GM18519 (cell line): ENCODE data around the gene NDST1.

Source experiments
- ATAC-seq: cut with Tn5 transposase; IDR thresholded peaks from one replicate; pipeline ENCODE4 v1.9.1; 2021; ENCODE audit warnings: mild to moderate bottlenecking, moderate library complexity; ENCODE audit not compliant: unreplicated experiment, low FRiP score

The NDST1 gene

DNA sequence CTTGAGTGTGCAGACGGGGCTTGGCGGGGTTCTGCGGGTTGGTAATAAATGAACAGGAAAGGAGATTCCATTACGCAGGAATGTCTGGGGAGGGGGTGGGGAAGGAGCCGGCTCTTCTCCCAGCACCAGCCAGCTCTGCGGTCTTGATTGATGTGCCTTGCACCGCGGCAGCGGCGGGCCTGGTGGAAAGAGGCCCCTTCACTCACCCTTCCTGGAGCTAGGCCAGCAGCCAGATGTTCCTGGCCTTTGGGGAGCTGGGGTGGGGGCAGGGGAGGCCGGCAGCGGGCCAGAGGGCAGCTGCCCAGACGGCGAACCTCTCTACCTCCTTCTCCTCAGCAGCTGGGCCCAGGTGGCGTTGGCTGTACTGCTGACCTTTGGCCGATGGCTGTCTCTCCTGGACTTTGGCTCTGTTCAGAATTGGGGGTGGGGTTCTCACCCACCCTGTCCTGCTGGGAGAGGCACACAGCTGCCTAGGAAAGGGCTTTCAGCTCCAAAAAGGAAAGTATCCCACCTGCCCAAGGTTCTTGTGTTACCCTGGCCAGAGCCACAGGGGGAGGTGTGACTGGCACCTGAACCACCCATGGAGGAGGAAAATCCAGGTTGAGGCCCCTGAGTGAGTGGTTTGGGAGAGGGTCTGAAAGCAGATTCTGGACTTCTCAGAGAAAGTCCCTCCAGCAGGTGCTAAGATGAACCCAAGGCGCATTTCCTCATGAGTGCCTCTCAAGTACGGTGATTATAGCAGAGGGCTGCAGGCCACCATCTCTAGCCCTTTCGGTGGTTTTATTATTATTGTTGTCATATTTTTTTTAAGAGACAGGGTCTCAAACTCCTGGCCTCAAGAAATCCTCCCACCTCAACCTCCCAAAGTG lies 74.5 kb downstream of the NDST1 start:
- ATAC-seq: no peak

DNA sequence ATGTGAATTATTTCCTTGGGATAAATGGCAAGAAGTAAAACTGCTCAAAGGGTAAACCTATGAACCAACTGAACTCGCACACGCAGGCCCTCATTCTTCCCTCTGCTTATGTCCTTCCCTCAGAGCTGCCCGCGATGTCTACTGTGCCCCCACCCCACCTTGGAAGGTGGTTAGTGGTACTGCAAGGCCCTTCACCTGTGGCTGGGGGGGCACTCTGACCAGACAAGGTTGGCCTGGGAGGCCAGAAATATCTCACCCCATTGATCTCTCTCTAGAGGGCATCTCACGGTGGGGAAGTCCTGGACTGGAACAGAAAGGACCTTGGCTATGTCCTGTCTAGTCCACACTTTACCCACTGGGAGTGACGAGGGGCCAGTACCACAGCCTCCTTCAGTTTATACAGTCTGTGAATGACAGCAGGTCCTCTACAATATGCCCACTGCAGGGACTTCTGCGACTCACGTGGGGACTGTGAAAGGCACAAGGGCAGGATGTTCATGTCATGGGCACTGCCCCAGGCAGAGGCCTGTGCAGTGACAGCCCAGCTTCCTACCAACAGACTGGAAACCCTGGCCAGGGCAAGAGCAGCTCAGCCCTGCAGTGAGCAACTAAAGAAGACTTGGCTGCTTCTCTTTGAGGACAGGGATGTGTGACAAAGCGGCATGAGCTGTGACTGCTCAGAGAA lies 75.8 kb downstream of the NDST1 start:
- no peak for ATAC-seq

DNA sequence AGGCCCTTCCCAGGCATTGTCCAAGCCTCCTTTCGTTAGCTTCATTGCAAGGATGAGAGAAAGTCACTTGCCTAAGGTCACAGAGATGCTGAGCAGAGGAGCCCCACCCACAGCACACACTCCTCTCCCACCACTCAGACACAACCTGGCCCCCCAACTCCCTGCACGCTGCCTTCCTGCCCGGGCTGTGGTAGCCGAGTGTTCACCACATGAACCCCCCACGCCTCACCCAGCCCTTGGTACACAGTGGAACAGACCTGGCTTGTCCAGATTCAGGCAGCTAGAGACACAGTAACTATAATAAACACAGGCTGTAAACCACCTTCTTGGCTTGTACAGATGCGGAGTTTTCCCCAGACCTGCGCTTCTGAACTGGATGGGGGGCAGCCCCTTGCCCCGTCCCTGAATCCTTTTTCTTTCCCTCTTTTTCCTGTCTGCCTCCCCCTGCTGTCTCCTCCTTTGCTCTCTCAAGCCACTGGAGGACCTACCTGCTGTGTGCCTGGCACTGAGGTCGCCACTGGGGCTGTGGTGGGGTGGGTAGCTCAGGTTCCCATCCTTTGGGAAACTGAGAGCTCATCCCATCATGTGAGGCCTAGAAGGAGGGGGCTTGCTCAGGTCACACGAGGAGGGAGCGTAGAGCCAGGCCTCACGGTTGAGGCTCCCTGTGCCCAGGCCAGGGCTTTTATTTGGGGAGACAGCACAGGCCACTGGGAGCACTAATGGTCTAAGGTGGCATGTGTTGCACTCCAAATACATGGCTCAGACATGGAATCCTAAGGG lies 76.8 kb downstream of the NDST1 start:
- no peak for ATAC-seq

DNA sequence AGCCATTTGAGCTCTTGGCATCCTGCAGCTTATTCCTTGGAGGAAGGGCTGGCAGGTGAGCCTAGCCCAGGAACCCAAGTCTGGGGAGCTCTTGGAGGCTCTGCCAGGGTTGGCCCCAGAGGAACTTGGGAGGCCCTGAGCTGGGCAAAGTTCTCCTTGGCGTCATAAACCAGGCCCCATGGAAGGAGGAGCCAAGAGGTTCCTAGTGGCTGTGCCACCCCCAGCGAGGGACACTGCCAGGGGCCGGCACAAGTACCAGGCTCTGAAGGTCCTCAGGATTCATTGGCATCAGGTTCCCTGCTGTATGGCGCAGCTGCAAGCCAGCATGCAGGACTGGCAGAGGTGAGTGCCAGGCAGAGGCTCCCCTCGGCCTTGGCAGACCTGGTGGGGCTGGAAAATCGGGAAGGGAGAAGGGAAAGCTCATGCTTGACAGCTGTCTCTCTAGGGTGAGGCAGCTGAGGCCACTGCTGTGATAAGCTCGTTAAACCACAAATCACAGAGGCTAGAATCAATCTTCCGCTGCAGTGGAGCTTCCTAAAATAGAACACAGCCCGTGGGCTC lies 77.9 kb downstream of the NDST1 start:
- ATAC-seq: no peak

DNA sequence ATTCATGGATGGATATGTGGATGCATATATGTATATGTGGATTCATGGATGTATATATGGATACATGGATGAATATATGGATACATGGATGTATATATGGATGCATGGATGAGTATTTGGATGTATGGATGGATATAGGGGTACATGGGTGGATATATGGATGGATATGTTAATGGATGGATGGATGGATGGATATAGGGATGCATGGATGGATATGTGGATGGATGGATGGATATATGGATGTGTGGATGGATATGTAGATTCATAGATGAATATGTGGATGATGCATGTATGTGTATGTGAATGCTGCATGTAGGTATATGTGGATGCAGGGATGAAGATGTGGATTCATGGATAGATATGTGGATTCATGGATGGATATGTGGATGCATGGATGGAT lies 79.1 kb downstream of the NDST1 start:
- ATAC-seq: no peak

DNA sequence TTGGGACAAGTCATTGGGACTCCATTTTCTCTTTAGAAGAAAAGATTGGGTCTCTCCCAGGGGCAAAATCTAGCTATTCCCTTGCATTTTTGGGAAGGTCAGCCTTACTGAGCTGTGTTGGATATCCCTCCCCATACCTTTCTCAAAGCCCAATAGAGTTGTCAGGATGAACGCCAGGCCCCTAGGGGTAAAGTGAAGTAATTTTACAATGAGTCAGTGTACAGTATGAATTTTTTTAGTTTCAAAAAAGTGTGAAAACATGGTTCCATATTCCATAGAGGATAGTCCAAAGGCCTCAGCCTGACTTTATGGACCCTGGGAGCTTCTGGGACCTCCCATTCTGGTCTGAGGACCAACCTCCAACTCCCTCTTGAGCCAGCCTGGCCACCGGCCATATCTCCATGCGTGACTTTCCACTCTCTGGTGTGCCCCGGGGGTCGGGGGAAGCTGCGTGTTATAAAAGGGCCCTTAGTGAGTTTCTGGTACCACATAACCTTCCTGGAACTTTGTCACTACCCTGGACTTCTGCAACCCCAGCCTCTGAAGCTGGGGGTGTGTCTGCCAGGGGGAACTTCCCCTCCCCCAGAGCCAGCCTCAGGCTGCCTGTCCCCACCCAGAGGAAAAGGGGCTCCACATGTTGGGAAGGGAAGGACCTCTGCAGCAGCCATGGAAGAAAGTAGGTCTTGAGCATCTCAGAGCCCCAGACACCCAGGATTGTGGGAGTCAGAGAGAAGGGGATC lies 80.1 kb downstream of the NDST1 start:
- no peak for ATAC-seq

DNA sequence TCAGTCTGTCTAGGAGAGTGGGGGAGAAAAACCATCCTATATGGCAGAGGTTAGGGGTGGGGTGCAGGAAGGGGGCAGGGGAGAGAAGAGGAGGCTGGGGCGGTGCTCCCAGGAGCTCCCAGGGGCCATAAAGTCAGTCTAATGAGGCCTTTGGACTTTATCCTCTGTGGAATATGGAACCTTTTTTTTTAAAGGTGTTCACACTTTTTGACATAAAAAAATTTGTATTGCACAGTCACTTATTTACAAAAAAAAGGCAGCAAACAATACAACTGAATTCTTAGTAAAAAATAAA lies 80.6 kb downstream of the NDST1 start:
- no peak for ATAC-seq

DNA sequence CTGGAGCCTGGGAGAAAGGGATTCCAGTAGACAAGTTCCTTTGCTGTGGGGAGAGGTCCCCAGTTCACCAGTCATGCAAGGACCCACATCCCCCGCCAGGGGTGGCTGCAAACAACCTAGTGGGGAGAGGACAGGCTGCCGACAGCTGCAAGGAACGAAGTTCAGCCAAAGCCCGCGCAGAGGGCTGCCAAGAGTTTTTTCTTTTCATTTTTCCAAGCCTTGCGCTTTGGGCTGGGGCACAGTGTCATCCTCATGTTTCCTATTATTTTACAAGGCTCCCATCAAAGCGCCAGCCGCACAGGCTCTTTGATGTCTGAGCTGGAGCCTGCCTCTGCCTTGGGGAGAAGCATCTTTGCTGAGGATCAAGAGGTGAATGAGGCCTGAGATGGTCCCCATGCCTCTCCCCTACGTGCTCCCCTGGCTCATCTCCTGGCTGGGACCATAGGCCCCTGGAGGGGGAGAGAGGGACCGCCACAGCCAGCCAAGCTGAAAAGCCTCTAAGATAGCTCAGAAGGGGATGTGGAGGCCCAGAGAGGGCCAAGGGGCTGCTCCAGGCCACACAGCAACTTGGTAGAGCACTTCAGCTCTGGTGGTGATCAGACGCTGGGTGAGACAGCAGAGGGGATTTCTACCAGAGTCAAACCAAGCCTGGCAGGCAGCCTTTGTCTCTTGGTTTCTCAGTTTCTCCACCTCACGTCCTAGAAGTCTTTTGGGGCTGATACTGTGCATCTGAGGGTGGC lies 82.1 kb downstream of the NDST1 start:
- no peak for ATAC-seq

DNA sequence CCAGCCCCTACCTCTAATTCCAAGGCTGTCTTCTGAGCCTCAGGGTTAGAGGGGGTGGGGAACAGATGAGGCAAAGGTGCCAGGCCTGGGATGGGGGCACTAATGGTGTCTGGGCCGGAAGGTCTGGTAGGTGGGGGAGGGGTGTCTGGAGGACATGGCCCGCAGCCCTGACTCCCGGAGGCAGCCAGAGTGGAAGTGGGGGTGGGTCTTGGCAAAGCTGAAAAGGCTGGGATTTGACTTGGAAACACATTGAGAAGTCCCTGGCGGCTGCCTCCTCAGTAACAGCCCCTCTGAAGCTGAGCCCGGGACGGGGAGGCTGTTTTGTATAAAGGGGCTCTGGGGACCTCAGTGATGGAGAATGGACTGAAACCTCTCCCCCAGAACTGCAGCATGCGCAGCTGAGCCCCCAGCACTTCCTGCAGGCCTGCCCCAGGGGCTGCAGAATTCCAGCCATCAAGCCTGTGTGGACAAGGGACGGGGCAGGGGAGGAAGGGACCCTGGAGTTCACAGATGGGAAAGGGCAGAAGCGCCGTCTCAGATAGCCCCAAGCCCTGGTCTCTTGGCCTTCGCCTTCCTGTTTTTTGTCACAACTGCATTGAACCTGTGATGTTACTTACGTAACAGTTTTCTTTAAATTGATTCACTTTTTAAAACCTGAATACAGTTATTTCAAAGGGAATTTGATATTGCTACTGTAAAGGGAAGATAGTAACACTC lies 83.2 kb downstream of the NDST1 start:
- ATAC-seq: no peak

DNA sequence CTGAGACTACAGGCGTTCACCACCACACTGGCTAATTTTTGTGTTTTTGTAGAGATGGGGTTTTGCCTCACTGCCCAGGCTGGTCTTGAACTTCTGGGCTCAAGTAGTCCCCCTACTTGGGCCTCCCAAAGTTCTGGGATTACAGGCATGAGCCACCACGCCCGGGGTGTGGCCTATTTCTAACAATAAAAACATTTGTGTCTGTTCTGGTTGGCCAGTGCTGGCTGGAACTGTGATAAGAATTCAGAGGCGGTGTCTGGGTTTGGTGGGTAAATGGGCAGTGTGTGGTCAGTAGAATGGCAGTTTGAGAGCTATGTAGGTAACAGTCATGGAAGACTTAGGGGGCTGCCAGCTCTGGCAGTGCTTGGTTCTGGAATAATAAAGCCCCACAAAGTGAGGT lies 85.7 kb downstream of the NDST1 start:
- ATAC-seq: no peak

DNA sequence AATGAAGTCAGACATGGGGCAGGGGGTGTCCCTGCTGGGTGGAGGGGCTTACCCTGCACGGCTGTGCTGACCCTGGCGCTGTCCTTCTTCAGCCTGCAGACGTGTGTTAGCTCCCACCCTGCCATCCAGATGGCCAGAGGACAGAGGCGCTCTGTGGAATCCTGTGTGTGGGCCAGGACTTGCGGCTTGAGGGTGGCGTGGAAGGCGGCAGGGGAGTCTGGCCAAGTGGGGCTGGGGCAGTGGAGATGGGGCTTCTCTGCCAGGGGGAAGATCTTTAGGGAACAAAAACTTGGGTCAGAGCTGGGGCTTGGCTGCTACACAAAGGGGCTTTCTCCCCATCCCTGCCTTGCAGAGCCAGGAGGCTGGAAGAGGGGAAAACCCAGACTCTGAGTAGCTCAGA lies 86.1 kb downstream of the NDST1 start:
- no peak for ATAC-seq

DNA sequence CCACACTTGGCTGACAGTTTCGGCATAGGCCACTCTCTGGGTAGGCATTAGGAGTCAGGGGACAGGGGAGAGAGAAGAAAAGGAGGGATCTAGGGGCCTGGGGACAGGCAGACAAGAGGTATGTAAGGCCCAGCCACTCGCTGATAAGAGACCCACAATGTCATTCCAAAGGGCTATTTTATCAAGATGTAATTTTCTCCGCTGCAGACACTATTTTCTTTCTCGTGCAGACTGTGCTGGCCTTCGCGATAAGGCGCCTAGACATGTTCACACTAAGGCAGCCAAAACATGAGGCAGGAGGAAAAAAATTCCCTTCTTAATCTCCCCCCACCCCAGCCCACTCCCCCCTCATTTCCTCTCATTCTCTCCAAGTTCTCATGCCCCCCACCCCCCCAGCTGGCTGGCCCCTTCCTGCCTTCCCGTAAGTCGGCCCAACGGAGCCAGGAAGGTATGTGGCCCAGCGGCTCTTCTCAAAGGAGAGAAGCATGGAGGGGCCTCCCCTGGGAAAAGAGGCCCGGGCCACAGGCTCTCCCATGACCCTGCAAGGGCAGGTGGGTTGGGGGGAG lies 87.6 kb downstream of the NDST1 start:
- ATAC-seq: no peak

DNA sequence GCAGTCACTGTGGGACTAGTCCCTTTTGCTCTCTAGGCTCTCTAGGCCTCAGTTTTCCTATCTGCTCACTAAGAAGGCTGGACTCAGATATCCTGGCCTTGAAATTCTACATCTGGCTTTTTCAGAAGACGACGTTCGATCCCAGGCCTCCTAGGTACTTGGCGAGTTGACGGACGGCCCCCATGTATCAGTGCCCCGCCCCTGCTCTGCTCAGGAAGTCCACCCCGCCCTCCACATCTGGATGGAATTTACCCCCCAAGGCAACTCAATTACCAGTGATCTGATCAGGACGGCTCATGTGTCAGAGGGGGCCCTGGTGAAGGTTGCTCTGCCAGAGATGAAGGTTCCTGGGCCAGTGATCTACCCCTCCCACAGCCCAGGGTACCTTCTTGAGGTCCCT lies 88.4 kb downstream of the NDST1 start:
- ATAC-seq: no peak

DNA sequence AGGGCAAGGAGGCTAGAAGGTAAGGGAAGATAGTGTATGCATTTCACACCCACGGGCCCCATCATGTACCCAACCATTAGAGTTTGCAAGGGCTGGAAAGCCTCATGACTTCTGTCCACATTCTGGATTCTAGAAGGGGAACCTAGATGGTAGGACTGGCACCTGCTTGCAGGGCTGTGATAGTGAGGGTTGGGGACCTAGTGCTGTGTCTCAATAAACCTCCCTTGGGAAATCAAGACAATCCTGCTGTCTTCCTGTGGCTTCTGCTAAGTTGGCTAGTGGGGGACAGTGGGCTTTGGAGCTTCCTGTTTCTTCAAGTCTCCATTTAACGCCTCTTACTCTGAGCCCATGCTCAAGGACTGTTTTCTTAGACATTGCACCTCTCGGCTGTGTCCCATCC lies 88.9 kb downstream of the NDST1 start:
- ATAC-seq: no peak

DNA sequence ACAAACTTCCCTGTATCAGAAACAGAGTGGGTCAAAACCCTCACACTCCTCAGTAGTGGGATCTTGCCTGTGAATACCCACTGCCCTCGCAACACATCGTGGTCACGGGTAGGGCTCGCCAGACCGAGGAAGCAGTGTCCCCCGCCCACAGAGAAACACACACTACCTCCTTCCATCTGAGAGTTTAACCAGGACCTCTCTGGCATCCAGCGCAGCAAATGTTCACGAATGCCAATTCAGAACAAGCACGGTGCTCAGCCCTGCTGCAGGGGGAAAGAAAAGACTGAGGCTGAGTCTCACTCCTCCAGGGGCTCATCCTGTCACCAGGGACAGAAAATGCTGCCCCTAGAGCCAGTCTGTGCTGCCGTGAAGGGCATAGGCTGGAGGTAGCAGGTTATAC lies 90.1 kb downstream of the NDST1 start:
- ATAC-seq: no peak

DNA sequence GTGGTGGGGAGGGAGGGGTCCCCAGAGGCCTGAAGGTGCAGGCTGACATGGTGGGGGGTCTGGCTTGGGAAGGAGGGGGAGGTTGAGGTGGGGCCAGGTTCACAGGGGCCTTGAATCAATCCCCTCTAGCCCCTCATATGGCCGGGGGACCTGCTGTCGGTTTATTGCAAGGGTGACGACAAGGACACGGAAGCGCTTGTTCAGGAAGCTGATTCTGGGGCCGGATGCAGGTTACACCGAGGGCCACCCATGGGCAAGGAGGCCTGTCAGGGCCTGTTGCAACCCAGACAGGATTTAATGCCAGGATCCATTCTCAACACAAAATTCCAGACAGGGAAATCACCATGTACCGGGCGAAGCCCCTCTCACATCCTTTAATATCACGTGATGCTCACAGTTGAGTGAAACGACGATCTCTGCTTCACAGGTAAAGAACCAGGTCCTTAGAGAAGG lies 90.9 kb downstream of the NDST1 start:
- no peak for ATAC-seq

DNA sequence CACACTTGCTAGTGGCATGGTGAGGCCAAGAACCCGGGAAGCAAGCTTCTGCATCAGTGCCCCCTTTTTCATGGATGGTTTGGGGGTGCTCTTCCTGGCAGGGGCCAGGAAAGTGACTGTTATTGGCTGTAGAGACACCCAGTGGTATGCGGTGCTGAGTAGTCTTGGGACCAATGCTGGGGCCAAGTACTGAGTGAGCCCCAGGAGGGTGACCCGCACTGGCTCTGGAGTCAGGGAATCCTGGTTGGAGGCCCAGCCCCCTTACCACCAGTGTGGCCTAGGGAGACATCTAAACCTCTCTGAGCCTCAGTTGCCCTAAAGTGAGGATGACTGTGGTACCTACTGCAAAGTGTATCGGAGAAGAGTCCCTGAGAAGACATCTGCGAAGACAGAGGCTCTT lies 91.3 kb downstream of the NDST1 start:
- ATAC-seq: no peak

DNA sequence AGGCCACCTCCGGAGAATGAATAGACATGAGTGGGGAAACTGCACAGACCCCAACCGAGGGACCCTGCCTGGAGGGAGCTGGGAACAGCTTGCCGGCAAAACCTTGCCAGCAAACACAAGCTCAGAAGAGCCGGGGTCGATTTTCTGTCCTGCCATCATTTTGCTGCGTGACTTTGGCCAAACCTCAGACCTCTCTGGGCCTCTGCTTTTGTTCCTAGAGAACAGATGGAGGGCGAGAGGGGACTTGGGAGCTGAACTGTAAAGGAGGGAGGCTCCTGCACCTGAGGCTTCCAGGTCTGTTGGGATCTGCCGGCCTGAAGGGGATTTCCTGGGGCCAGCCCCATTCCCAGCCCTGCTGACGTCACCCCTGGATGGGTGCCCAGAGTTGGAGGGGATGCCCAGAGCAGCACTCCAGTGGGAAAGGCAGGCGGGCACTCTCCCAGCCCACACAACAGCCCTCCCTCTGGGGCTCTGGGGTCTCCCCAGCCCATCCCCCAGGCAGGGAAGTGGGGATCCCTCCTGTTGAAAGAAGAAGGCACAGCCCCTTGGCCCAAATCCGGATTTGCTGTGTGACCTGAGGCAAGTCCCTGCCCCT lies 92.1 kb downstream of the NDST1 start:
- ATAC-seq: no peak
